BLaER1 treated with 17β-estradiol and CSF1 and Interleukin-3, amounts not matched to agents 10 nM and 100 nM (cell line): Measurements from ENCODE around the gene RBMS1.

ENCODE experiments used
- H3K27ac ChIP-seq, 11 experiments: shearing (Covaris generic); formaldehyde crosslinking; 2 replicates each; pipeline ENCODE4 v1.8.1; 2022
- H3K27me3 ChIP-seq, 11 experiments: shearing (Covaris generic); formaldehyde crosslinking; 2 replicates each; pipeline ENCODE4 v1.8.1; 2022
- H3K36me3 ChIP-seq, 11 experiments: shearing (Covaris generic); formaldehyde crosslinking; 2 replicates each; pipeline ENCODE4 v1.8.1; 2022
- H3K4me1 ChIP-seq, 10 experiments: shearing (Covaris generic); formaldehyde crosslinking; 2 replicates each; pipeline ENCODE4 v1.8.1; 2022
- H3K4me2 ChIP-seq, 11 experiments: shearing (Covaris generic); formaldehyde crosslinking; 2 replicates each; pipeline ENCODE4 v1.8.1; 2022
- H3K4me3 ChIP-seq, 10 experiments: shearing (Covaris generic); formaldehyde crosslinking; 2 replicates each; pipeline ENCODE4 v1.8.1; 2022
- H3K9ac ChIP-seq, 11 experiments: shearing (Covaris generic); formaldehyde crosslinking; 2 replicates each; pipeline ENCODE4 v1.8.1; 2022
- H3K9me3 ChIP-seq, 11 experiments: shearing (Covaris generic); formaldehyde crosslinking; replicated peaks in 1 of 11; 2 replicates each; pipeline ENCODE4 v1.8.1; 2022
- H4K20me1 ChIP-seq, 11 experiments: shearing (Covaris generic); formaldehyde crosslinking; 2 replicates each; pipeline ENCODE4 v1.8.1; 2022
- Cebpa-rat ChIP-seq, 11 experiments: shearing (Covaris generic); IDR thresholded peaks; 2 replicates each; pipeline ENCODE4 v1.8.1; 2022

The RBMS1 gene

GRCh38 chr2:160402997-160403979 is 90.3 kb downstream of the RBMS1 start:
- H3K27ac ChIP-seq = peak overlapping the region in 4 of 11 experiments; percentile 7 to 61 (median 16); a peak in 6 of 22 replicates
- no peak for TF ChIP-seq Cebpa-rat (IDR thresholded peaks at IDR 0.05)
- no peak overlapping the region for H3K9ac ChIP-seq
- no peaks in the 10 kb centered on the region; a peak in 1 of 22 replicates for H3K36me3 ChIP-seq
- H4K20me1 ChIP-seq = peaks cover 0 to 82% (median 9%) of the 10 kb centered on the region in 11 experiments; a peak in 10 of 22 replicates
- H3K4me1 ChIP-seq = peaks cover 59 to 81% (median 77%) of the 10 kb centered on the region in 10 experiments
- H3K27me3 ChIP-seq = no peaks in the 10 kb centered on the region
- H3K9me3 ChIP-seq = no peaks in the 10 kb centered on the region
- H3K4me3 ChIP-seq = no peak overlapping the region; a peak in 1 of 20 replicates
- peak overlapping the region; percentile 69 to 98 (median 87) for H3K4me2 ChIP-seq

- H3K4me1 ChIP-seq = peaks cover 54 to 84% (median 76%) of the 10 kb centered on the region in 10 experiments
- H3K27ac ChIP-seq = peak overlapping the region in 9 of 11 experiments; percentile 7 to 61 (median 47); a peak in 14 of 22 replicates
- H4K20me1 ChIP-seq = peaks cover 0 to 90% (median 9%) of the 10 kb centered on the region in 11 experiments; a peak in 10 of 22 replicates
- no peaks in the 10 kb centered on the region for H3K27me3 ChIP-seq
- no peaks in the 10 kb centered on the region for H3K9me3 ChIP-seq
- no peak overlapping the region for H3K4me3 ChIP-seq
- TF ChIP-seq Cebpa-rat (IDR thresholded peaks at IDR 0.05) = no peak
- peak overlapping the region; percentile 66 to 98 (median 85); a peak in 21 of 22 replicates for H3K4me2 ChIP-seq
- H3K9ac ChIP-seq = no peak overlapping the region
- H3K36me3 ChIP-seq = peaks cover 0 to 6% (median 0%) of the 10 kb centered on the region in 11 experiments; a peak in 1 of 22 replicates
Measured at GRCh38 chr2:160402501-160402900, 91.1 kb downstream of the RBMS1 start.

GRCh38 chr2:160401895-160402294 is 91.7 kb downstream of the RBMS1 start:
- Histone ChIP-seq H4K20me1 (peaks cover 0 to 96% (median 9%) of the 10 kb centered on the region in 11 experiments; a peak in 11 of 22 replicates), H3K27me3 (no peaks in the 10 kb centered on the region), H3K4me3 (peak overlapping the region in 1 of 10 experiments; percentile 19; a peak in 2 of 20 replicates), H3K4me1 (peaks cover 58 to 87% (median 81%) of the 10 kb centered on the region in 10 experiments), H3K9me3 (peaks cover 0 to 1% (median 0%) of the 10 kb centered on the region in 11 experiments; a peak in 3 of 22 replicates), H3K36me3 (peaks cover 0 to 6% (median 0%) of the 10 kb centered on the region in 11 experiments; a peak in 2 of 22 replicates), H3K9ac (peak overlapping the region in 1 of 11 experiments; percentile 12; a peak in 1 of 22 replicates), H3K4me2 (peak overlapping the region; percentile 66 to 98 (median 85)), H3K27ac (peak overlapping the region in 10 of 11 experiments; percentile 23 to 61 (median 45); a peak in 16 of 22 replicates)
- TF ChIP-seq Cebpa-rat (IDR thresholded peaks at IDR 0.05) = no peak

- H3K9ac ChIP-seq = no peak overlapping the region
- H3K4me3 ChIP-seq = no peak overlapping the region
- H3K4me2 ChIP-seq = peak overlapping the region; percentile 16 to 75 (median 44); a peak in 19 of 22 replicates
- peaks cover 0 to 8% (median 0%) of the 10 kb centered on the region in 11 experiments; a peak in 5 of 22 replicates for H3K9me3 ChIP-seq
- peaks cover 0 to 99% (median 9%) of the 10 kb centered on the region in 11 experiments; a peak in 12 of 22 replicates for H4K20me1 ChIP-seq
- no peak overlapping the region for H3K27ac ChIP-seq
- no peaks in the 10 kb centered on the region for H3K27me3 ChIP-seq
- H3K4me1 ChIP-seq = peaks cover 43 to 80% (median 69%) of the 10 kb centered on the region in 10 experiments
- no peak for TF ChIP-seq Cebpa-rat (IDR thresholded peaks at IDR 0.05)
- peaks cover 0 to 6% (median 0%) of the 10 kb centered on the region in 11 experiments; a peak in 2 of 22 replicates for H3K36me3 ChIP-seq
Measured at GRCh38 chr2:160399880-160400279, 93.7 kb downstream of the RBMS1 start.

- Histone ChIP-seq H3K9me3 (peaks cover 0 to 8% (median 0%) of the 10 kb centered on the region in 11 experiments; a peak in 5 of 22 replicates), H3K4me3 (no peak overlapping the region), H3K36me3 (peaks cover 0 to 10% (median 3%) of the 10 kb centered on the region in 11 experiments; a peak in 3 of 22 replicates), H3K4me1 (peaks cover 35 to 80% (median 61%) of the 10 kb centered on the region in 10 experiments), H3K9ac (no peak overlapping the region), H4K20me1 (peaks cover 0 to 99% (median 13%) of the 10 kb centered on the region in 11 experiments; a peak in 13 of 22 replicates), H3K27me3 (no peaks in the 10 kb centered on the region), H3K27ac (no peak overlapping the region), H3K4me2 (peak overlapping the region in 5 of 11 experiments; percentile 0 to 36 (median 22); a peak in 5 of 22 replicates)
- no peak for TF ChIP-seq Cebpa-rat (IDR thresholded peaks at IDR 0.05)
Measured at GRCh38 chr2:160397530-160397865, 96.1 kb downstream of the RBMS1 start.

GRCh38 chr2:160394153-160394552 is 99.5 kb downstream of the RBMS1 start:
- H3K27ac ChIP-seq = 0 out of 22 replicates have a peak overlapping the region, but pooled peaks of 1 of the 11 experiments have one; percentile 0
- no peak for TF ChIP-seq Cebpa-rat (IDR thresholded peaks at IDR 0.05)
- no peaks in the 10 kb centered on the region for H3K27me3 ChIP-seq
- no peak overlapping the region for H3K4me3 ChIP-seq
- H3K9me3 ChIP-seq = peaks cover 0 to 8% (median 0%) of the 10 kb centered on the region in 11 experiments; a peak in 5 of 22 replicates
- H4K20me1 ChIP-seq = peaks cover 0 to 86% (median 9%) of the 10 kb centered on the region in 11 experiments; a peak in 13 of 22 replicates
- peak overlapping the region in 1 of 11 experiments; percentile 9; a peak in 1 of 22 replicates for H3K9ac ChIP-seq
- peak overlapping the region; percentile 26 to 88 (median 52); a peak in 21 of 22 replicates for H3K4me2 ChIP-seq
- H3K36me3 ChIP-seq = peaks cover 0 to 12% (median 3%) of the 10 kb centered on the region in 11 experiments; a peak in 3 of 22 replicates
- H3K4me1 ChIP-seq = peaks cover 27 to 80% (median 39%) of the 10 kb centered on the region in 10 experiments

- Histone ChIP-seq H4K20me1 (peaks cover 0 to 74% (median 24%) of the 10 kb centered on the region in 11 experiments; a peak in 16 of 22 replicates), H3K4me2 (peak overlapping the region in 3 of 11 experiments; percentile 88 to 92 (median 89); a peak in 5 of 22 replicates)
Measured at GRCh38 chr2:160392201-160392600, 101.4 kb downstream of the RBMS1 start.

More at GRCh38 chr2:160392201-160392600, 101.4 kb downstream of the RBMS1 start:
- Histone ChIP-seq H3K4me3 (no peak overlapping the region), H3K9ac (no peak overlapping the region), H3K27ac (no peak overlapping the region), H3K27me3 (no peaks in the 10 kb centered on the region), H3K4me1 (peaks cover 42 to 88% (median 54%) of the 10 kb centered on the region in 10 experiments), H3K36me3 (peaks cover 0 to 12% (median 3%) of the 10 kb centered on the region in 11 experiments; a peak in 3 of 22 replicates), H3K9me3 (peaks cover 0 to 8% (median 0%) of the 10 kb centered on the region in 11 experiments; a peak in 5 of 22 replicates)
- no peak for TF ChIP-seq Cebpa-rat (IDR thresholded peaks at IDR 0.05)
